Medulla oblongata (tissue), 1 donor: ENCODE results near the gene MCTP2.

Experiments used
- DNase-seq: peaks from one replicate; pipeline ENCODE4 v3.0.0-alpha.2; 2015; ENCODE audit errors: extremely low spot score

MCTP2 gene

GRCh38 chr15:94352636-94353487 lies 121.5 kb downstream of the MCTP2 start:
- no peak for DNase-seq

DNA sequence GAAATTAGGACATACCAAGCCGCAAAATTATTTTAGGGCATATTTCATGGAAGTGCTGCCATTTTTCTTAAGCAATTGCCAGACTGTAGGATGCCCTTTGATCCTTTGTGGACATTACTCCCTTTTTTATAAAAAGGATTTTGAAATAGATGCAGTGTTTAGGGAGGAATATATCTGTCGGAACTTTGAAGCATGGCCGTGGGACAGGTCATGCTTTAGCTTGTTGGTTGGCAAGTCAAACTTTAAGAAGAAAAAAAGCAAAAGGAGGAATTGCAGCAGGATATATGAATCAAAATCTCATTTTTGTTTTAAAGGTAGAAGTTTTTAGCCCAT lies 122.1 kb downstream of the MCTP2 start:
- no peak for DNase-seq

DNA sequence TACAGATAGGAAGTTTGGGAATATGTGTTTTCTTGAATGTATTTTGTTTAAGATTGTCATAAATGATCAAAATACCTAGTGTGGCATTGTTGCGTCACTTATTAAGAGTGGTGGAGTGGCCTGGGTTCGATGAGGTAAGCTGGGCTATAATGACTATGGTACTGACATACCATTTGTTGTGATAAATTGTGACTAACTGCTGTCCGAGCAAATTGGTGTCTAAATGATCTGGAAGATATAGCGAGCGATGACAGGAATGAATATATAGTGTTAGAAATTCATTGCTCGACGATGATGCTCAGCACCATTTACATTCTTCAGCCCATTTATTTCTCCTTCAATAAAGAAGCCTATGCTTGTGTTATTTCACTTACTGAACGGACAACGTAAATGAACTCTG lies 123.3 kb downstream of the MCTP2 start:
- DNase-seq: no peak

- DNase-seq: no peak
Measured at GRCh38 chr15:94359716-94360115, 128.4 kb downstream of the MCTP2 start.

DNA sequence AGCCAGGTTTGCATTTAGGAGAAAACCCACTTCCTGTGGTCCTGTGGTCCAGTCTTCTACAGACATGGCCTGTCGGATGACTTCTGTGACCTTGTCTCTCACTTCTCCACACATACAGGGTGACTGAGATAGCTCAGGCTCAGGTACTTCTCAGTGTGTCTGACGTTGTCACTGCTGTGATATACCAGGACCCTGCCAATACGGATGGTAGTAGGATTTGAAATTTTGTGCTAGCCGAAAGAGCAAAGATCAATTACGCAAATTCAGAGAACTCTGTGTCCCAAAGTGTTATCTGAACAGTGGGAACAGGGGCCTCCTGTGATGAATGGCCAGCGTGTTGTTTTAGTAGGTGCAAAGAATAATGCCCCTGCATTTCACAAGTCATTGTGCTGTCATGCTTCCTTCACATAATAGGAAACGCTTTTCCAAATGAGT lies 128.9 kb downstream of the MCTP2 start:
- DNase-seq: no peak

GRCh38 chr15:94362385-94363092 lies 131.2 kb downstream of the MCTP2 start:
- DNase-seq: no peak

- DNase-seq: no peak
Measured at GRCh38 chr15:94363382-94363781, 132.0 kb downstream of the MCTP2 start.

- DNase-seq: no peak
Measured at GRCh38 chr15:94366781-94367180, 135.4 kb downstream of the MCTP2 start.

DNA sequence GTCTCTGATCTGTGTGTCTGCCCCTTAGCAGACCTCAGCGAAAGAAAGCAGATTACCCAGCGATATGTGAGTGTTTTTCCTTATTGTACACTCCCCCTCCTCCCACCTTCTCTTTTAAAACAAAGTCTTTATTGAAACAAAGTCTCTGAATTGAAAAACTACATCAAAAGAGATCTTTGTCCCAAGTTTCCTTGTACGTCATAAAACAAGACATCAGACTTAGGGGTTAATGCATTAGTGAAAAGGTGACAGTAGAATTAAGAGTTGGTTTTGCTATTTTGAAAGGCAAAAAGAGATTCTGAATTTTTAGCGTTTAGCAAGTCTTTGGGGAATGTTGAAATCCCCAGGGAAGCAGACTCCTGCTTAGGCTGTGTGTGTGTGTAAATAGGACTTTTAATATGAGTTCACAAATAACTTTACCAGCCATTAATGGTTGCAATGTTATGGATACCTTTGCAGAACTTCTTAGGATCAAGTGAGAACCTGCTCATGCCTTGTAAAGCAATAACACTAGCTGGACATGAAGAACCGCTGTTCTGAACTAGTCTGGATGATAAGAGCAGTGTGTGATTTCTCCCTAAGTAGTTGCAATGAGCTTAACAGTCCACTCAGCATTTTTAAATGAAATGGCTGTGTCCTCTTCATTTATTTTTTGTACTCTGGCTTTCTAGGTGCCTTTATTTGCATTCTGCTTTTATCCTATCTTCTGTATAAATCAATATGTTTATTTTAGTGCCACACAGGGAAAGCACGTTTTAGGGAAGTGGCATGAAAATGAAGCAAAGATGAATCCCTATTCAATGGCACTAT lies 136.6 kb downstream of the MCTP2 start:
- no peak for DNase-seq

- DNase-seq: no peak
Measured at GRCh38 chr15:94370206-94370935, 139.0 kb downstream of the MCTP2 start.

DNA sequence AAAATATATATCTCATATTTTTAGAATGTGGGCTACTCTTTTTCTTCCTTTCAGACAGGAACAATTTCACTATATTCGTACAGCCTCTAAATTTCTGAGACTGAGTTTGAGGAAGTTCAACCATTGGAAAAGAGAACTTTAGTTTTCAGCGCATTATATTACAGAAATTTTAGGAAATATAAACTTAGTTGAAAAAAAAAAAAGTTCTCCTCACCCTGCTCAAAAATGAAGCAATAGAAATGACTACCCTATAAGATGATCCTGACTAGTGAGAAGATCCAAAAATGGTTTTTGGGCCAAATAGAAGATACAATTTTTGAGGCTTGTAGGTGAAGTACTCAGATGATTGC lies 139.6 kb downstream of the MCTP2 start:
- no peak for DNase-seq

GRCh38 chr15:94372821-94373220 lies 141.5 kb downstream of the MCTP2 start:
- DNase-seq: no peak

GRCh38 chr15:94375997-94376396 lies 144.6 kb downstream of the MCTP2 start:
- no peak for DNase-seq

DNA sequence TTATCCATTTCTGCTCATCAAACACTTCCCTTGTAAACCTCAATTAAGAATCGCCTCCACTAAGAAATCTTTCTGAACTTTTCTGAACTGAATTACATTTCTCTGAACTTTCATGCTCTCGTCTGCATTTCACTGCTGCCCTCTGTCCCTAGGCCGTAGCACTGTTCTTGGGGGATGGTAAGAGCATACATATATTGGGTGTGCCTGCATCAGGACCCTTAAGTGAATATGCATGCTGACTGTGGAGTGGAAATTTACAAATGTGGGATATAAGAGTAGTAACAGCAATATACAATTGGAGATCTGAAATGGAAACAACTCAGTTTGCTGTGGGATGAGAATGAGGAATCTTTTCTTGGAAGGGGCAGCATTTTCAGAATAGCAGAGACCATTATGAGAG lies 148.6 kb downstream of the MCTP2 start:
- DNase-seq: no peak

DNA sequence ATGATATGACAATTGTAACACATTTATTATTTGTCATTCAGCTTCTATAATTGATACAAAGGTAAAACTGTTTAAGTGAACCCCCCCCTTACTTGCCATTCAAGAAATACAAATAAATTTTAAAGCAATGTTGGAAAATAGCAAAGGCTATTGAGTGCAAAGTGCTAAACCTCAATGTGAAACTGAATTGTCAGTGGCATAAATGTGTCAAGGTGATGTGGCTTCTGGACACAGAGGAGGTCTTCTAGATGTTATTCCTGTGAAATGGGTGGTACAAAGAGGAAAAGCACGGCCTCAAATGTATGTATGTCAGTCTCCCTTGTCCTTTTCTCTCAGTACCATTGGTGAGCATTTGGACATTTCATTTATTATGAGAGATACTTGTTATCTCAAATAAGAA lies 149.4 kb downstream of the MCTP2 start:
- DNase-seq: no peak

- no peak for DNase-seq
Measured at GRCh38 chr15:94381384-94381783, 150.0 kb downstream of the MCTP2 start.

GRCh38 chr15:94383041-94383440 lies 151.7 kb downstream of the MCTP2 start:
- no peak for DNase-seq

DNA sequence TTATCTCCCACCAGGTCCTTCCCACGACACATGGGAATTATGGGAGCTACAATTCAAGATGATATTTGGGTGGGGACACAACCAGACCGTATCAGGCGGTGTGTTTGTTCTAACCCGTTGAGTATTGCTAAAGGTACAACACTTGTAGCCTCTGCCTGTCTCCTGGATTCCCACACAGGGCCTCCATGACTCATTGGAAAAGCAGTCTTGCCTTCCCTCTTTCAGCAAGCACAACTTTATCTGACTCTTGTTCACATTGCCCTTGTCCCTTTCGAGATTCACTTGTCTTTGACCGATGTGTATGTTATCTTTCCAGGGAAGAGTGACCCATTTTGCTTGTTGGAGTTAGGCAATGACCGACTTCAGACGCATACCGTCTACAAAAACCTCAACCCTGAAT lies 152.3 kb downstream of the MCTP2 start:
- no peak for DNase-seq

GRCh38 chr15:94385441-94385840 lies 154.1 kb downstream of the MCTP2 start:
- no peak for DNase-seq

GRCh38 chr15:94386351-94386750 lies 155.0 kb downstream of the MCTP2 start:
- no peak for DNase-seq

DNA sequence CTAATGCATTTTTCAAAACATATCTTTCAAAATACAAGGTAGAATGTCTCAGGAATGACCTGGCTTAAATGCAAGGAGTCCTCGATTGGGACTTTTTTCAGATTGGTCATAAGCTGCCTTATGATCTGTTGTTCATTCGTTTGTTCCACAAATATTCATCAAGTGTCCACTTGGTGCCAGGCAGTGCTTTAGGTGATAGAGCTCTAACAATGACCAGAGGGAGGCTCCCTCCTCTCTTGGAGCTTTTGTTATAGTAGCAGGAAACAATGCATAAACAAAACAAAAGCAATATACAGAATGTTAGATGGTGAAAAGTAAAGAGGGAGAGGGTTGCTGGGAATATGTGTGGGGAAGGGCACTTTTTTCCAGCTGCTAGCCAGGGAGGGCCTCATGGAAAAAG lies 156.1 kb downstream of the MCTP2 start:
- DNase-seq: no peak
